GM12892 (cell line): Measurements from ENCODE around the gene CDH4.

Source experiments
- POLR2A ChIP-seq: IDR thresholded peaks from 2 replicates; pipeline ENCODE4 v1.6.1; 2011; ENCODE audit warnings: low read depth, low read length, control low read depth
- POLR2AphosphoS5 ChIP-seq: IDR thresholded peaks from 2 replicates; pipeline ENCODE4 v1.6.1; 2011; ENCODE audit warnings: low read depth, low read length, control low read depth

DNA sequence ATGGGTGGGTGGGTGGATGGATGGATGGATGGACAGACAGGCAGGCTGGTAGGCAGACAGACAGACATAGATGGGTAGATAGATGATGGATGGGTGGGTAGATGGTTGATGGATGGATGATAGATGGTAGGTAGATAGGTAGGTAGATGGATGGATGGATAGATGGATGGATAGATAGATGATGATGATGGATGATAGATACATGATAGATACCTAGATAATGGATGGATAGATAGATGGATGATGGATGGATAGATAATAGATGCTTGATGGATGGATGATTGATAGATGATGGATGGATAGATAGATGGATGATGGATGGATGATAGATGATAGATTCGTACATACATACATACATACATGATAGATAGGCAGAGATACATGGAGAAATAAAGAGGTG is 368.1 kb downstream of the CDH4 start:
- no peak for TF ChIP-seq POLR2AphosphoS5
- no peak for TF ChIP-seq POLR2A
